ENCODE data around the gene BCKDHB. TPM values are rescaled to one million over a fixed set of nuclear protein-coding genes. Genes with fewer than 3 reads are reported as not detected.

Gene BCKDHB
- total RNA-seq, 1 donor from 2014 or later, result 14.3 TPM

GRCh38 chr6:80357081-80357480 lies 250.6 kb downstream of the BCKDHB start:
- TF ChIP-seq CTCF (IDR thresholded peaks at IDR 0.05), result no peak
- H3K9me3 ChIP-seq, result no peaks in the 10 kb centered on the region
- H3K4me3 ChIP-seq, result no peak overlapping the region
- no peaks in the 10 kb centered on the region for H3K4me1 ChIP-seq
- intact Hi-C loops (cut with DNase I), result no loop called here
- H3K36me3 ChIP-seq, result peaks cover 0 to 4% of the 10 kb centered on the region in 2 donors
- H3K27ac ChIP-seq, result no peak overlapping the region
- no peaks in the 10 kb centered on the region for H3K27me3 ChIP-seq
- no peak for DNase-seq (ENCODE audit: low spot score in 2 of 2)

GRCh38 chr6:80357674-80358073 lies 251.2 kb downstream of the BCKDHB start:
- H3K4me1 ChIP-seq, result no peaks in the 10 kb centered on the region
- no peak for TF ChIP-seq CTCF (IDR thresholded peaks at IDR 0.05)
- intact Hi-C loops (cut with DNase I), result no loop called here
- H3K27ac ChIP-seq, result no peak overlapping the region
- H3K4me3 ChIP-seq, result no peak overlapping the region
- DNase-seq (ENCODE audit: low spot score in 2 of 2), result no peak
- no peaks in the 10 kb centered on the region for H3K9me3 ChIP-seq
- no peaks in the 10 kb centered on the region for H3K27me3 ChIP-seq
- H3K36me3 ChIP-seq, result peaks cover 0 to 4% of the 10 kb centered on the region in 2 donors

- no peaks in the 10 kb centered on the region for H3K27me3 ChIP-seq
- H3K36me3 ChIP-seq, result no peaks in the 10 kb centered on the region
- H3K4me3 ChIP-seq, result no peak overlapping the region
- no peak for TF ChIP-seq CTCF (IDR thresholded peaks at IDR 0.05)
- intact Hi-C loops (cut with DNase I), result no loop called here
- DNase-seq (ENCODE audit: low spot score in 2 of 2), result no peak
- H3K4me1 ChIP-seq, result no peaks in the 10 kb centered on the region
- H3K27ac ChIP-seq, result no peak overlapping the region
- H3K9me3 ChIP-seq, result no peaks in the 10 kb centered on the region
These were observed 257.1 kb downstream of the BCKDHB start for GRCh38 chr6:80363501-80364122.

GRCh38 chr6:80364149-80364548 lies 257.7 kb downstream of the BCKDHB start:
- Histone ChIP-seq H3K4me1 (no peaks in the 10 kb centered on the region), H3K36me3 (no peaks in the 10 kb centered on the region), H3K27me3 (no peaks in the 10 kb centered on the region), H3K27ac (no peak overlapping the region), H3K4me3 (no peak overlapping the region), H3K9me3 (no peaks in the 10 kb centered on the region)
- DNase-seq (ENCODE audit: low spot score in 2 of 2), result no peak
- TF ChIP-seq CTCF (IDR thresholded peaks at IDR 0.05), result no peak
- intact Hi-C loops (cut with DNase I), result no loop called here

- no peaks in the 10 kb centered on the region for H3K36me3 ChIP-seq
- peaks cover 0 to under 1% of the 10 kb centered on the region in 2 donors for H3K9me3 ChIP-seq
- no peaks in the 10 kb centered on the region for H3K27me3 ChIP-seq
- H3K4me1 ChIP-seq, result no peaks in the 10 kb centered on the region
- TF ChIP-seq CTCF (IDR thresholded peaks at IDR 0.05), result no peak
- no peak for DNase-seq (ENCODE audit: low spot score in 2 of 2)
- H3K4me3 ChIP-seq, result no peak overlapping the region
- no peak overlapping the region for H3K27ac ChIP-seq
- intact Hi-C loops (cut with DNase I), result no loop called here
These were observed 259.6 kb downstream of the BCKDHB start for GRCh38 chr6:80366051-80366450.

- no peak for TF ChIP-seq CTCF (IDR thresholded peaks at IDR 0.05)
- intact Hi-C loops (cut with DNase I), result no loop called here
- Histone ChIP-seq H3K27ac (no peak overlapping the region), H3K36me3 (no peaks in the 10 kb centered on the region), H3K4me3 (no peak overlapping the region), H3K4me1 (no peaks in the 10 kb centered on the region), H3K27me3 (no peaks in the 10 kb centered on the region), H3K9me3 (peaks cover 0 to 6% of the 10 kb centered on the region in 2 donors)
- DNase-seq (ENCODE audit: low spot score in 2 of 2), result no peak
These were observed 260.2 kb downstream of the BCKDHB start for GRCh38 chr6:80366714-80367113.

Measured in ascending aorta (tissue), 2 donors.